ENCODE data around the gene ERG.

ERG gene

DNA sequence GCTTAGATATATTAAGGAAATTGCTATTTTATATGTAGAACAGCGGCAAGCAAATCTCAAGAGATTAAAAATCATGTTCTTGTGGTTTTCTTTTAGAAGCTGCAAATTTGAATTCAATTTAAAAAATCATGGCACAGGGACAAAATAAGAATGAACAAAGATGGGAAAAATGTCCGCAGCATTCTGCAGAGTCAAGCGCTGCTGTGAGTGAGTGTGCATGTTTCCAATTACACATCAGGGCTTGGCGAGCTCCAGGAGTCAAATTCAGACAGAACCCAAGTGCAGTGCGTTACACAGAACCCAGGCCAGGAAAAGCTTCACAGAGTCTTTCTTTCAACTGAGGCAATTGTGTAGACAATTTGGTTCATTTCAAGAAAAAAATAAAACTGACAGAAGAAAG lies 33.3 kb upstream of the ERG start:
- DNase-seq (ENCODE audit: low spot score) = no peak
- no peak overlapping the region for H3K27ac ChIP-seq
- POLR2A ChIA-PET (ENCODE audit: low non-redundant PET) = no interaction called here
- CTCF ChIA-PET = interaction anchor here (0.5 kb wide), 1 partner anchor 150 kb away, joined by 3 read pairs; no protein-coding TSS in a partner anchor
- TF ChIP-seq, protein P1, sequence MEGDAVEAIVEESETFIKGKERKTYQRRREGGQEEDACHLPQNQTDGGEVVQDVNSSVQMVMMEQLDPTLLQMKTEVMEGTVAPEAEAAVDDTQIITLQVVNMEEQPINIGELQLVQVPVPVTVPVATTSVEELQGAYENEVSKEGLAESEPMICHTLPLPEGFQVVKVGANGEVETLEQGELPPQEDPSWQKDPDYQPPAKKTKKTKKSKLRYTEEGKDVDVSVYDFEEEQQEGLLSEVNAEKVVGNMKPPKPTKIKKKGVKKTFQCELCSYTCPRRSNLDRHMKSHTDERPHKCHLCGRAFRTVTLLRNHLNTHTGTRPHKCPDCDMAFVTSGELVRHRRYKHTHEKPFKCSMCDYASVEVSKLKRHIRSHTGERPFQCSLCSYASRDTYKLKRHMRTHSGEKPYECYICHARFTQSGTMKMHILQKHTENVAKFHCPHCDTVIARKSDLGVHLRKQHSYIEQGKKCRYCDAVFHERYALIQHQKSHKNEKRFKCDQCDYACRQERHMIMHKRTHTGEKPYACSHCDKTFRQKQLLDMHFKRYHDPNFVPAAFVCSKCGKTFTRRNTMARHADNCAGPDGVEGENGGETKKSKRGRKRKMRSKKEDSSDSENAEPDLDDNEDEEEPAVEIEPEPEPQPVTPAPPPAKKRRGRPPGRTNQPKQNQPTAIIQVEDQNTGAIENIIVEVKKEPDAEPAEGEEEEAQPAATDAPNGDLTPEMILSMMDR (conservative IDR thresholded peaks at IDR 0.05; ENCODE audit: low read depth) = no peak

DNA sequence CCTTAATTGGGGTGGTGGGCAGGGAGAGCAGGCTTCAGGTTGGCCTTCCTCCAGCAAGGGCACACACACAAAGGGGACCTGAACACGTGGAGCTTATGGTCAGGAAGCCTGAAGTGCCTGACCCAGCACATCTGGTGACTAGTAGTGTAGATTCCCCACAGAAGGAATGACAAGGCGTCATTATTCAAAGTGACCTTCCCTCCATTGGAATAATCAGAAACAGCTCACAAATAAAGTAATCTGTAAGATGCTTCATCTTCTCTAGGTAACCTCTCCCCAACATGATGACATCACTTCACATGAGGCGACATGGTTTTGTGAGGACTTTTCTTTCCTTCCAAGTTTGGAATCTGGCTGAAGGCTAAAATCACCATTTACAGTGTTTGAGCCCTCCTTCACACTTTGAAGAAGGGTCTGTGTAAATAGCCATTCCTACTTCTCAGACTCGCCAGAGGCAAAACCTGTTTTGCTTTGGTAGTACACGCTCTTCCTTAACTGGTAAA lies 32.8 kb upstream of the ERG start:
- no peak overlapping the region for H3K27ac ChIP-seq
- TF ChIP-seq, protein P1 (conservative IDR thresholded peaks at IDR 0.05; ENCODE audit: low read depth) = no peak
- ChIA-PET POLR2A (ENCODE audit: low non-redundant PET) (no interaction called here), CTCF (no interaction called here)
- DNase-seq (ENCODE audit: low spot score) = no peak

DNA sequence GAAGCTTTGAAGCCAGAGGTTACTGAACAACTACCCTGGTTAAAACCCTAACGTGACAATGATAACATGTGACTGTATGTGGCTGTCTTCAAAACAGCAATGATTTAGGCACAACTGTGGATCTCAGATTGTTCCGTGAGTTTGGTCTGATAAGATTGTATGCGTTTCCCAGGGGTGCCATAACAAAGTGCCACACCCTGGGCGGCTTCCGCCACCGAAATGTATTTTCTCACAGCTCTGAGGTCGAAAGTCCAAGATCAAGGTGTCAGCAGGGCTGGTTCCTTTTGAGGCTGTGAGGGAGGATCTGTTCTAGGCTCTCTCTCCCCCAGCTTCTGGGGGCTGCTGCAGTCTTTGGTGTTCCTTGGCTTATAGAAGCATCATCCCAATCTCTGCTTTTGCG lies 29.5 kb upstream of the ERG start:
- DNase-seq (ENCODE audit: low spot score) = no peak
- TF ChIP-seq, protein P1 (conservative IDR thresholded peaks at IDR 0.05; ENCODE audit: low read depth) = no peak
- CTCF ChIA-PET = no interaction called here
- H3K27ac ChIP-seq = no peak overlapping the region
- POLR2A ChIA-PET (ENCODE audit: low non-redundant PET) = interaction anchor here (0.6 kb wide), 1 partner anchor 92 kb away, joined by 3 read pairs; no protein-coding TSS in a partner anchor

DNA sequence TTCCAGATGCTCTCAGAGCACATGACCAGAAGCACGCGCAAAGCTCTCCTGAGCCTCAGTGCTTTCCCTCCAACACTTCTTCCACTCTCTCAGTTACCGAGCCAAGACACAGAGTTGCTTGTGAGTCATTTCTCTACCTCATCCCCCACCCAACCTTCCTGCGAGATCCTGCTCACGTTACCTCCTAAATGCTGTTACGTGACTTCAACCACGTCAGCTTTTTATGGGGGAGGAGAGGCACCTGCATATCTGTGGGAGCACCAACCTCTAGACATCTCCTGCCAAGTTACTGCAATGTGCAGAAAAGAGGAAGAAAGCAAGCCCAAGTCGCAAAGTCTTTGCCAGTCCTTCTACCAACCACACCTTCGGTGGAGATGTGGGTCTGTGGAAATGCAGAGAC lies 27.2 kb upstream of the ERG start:
- CTCF ChIA-PET = no interaction called here
- H3K27ac ChIP-seq = no peak overlapping the region
- TF ChIP-seq, protein P1 (conservative IDR thresholded peaks at IDR 0.05; ENCODE audit: low read depth) = no peak
- DNase-seq (ENCODE audit: low spot score) = no peak
- POLR2A ChIA-PET (ENCODE audit: low non-redundant PET) = no interaction called here

DNA sequence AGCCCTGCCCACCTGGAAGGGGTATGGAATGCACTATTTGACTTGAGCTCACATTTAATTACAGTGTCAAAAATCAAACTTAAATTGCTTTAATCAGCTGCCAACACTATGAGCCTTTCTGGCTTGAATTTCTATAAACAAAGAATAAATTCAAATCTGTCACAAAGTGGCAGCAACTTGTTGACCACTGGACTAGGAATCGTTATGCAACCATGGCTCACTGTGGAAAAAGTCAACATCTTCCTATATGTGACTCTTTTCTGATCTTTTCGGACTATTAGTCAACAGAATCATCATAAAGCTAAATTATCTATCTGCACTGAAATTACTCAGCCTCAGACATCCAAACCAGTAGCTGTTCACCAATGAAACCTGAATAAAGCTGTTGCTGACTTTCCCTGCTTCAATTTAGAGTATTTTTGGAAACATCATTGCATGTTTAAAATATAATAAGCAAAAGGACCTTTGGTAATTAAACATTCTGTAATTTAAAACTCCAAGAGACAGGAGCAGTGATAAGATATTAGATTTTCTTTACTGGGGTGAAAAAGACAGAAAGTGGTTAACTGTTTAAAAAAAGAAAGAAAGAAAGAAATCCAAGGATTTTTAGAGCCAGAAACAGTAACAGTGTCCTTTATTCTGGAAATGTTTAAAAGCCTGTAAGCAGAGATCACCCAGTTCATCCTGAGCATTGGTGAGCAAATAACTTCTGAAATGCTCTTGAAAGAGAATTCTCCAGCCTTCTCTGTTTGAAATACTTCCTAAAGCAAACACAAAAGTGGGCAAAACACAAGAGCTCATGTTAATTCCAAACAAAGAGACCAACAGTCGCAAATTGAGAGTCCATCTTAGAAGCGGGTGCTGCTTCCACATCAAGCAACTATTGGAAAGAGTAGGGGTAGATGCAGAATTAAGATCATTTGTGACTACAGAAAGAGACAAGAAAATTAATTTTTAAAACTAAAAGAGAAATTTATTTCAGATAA lies 26.2 kb upstream of the ERG start:
- CTCF ChIA-PET = no interaction called here
- H3K27ac ChIP-seq = no peak overlapping the region
- no peak for DNase-seq (ENCODE audit: low spot score)
- TF ChIP-seq, protein P1 (conservative IDR thresholded peaks at IDR 0.05; ENCODE audit: low read depth) = no peak
- POLR2A ChIA-PET (ENCODE audit: low non-redundant PET) = no interaction called here

DNA sequence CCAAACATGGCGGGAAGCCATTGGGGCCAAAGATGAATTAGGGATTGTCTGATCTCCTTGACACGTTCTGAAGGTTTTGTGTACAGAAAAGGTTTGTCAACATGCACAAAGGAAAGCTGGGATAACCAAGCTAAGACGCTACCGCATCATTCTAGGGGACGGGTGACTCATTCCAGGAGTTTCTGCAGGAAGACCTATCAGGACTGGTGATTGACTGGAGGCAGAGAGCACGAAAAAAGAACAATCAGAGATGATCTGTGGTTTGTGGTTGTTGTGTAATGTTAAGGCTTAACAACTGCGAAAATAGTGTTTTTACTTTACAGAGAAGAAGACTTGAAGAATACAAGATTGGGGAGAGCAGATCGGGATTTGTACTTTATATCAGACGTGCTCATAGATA lies 22.2 kb upstream of the ERG start:
- CTCF ChIA-PET = interaction anchor here (0.8 kb wide), 1 partner anchor 192 kb away, joined by 3 read pairs; no protein-coding TSS in a partner anchor
- TF ChIP-seq, protein P1 (conservative IDR thresholded peaks at IDR 0.05; ENCODE audit: low read depth) = no peak

More for the DNA sequence above, 22.2 kb upstream of the ERG start:
- no peak for DNase-seq (ENCODE audit: low spot score)
- POLR2A ChIA-PET (ENCODE audit: low non-redundant PET) = no interaction called here
- no peak overlapping the region for H3K27ac ChIP-seq
